Nephron progenitor cell (in vitro differentiated cells): Measurements from ENCODE around the gene XPOT.
A peak's percentile ranks its signal among the peaks of the same experiment; 100 is the strongest.

ENCODE experiments used
- DNase-seq: peaks from one replicate; pipeline ENCODE4 v3.0.0; 2021
- H3K27ac Mint-ChIP-seq: 2 replicates; pipeline ENCODE4 v1.8.0; 2021; ENCODE audit warnings: mild to moderate bottlenecking, moderate library complexity, mixed read lengths
- H3K27me3 Mint-ChIP-seq: 2 replicates; pipeline ENCODE4 v1.8.0; 2021; ENCODE audit warnings: mild to moderate bottlenecking, low read depth, mixed read lengths; ENCODE audit not compliant: poor library complexity
- H3K36me3 Mint-ChIP-seq: 2 replicates; pipeline ENCODE4 v1.8.0; 2021; ENCODE audit warnings: low read depth, mixed read lengths
- H3K4me1 Mint-ChIP-seq: 2 replicates; pipeline ENCODE4 v1.8.0; 2021; ENCODE audit warnings: mixed read lengths
- H3K4me3 Mint-ChIP-seq: 2 replicates; pipeline ENCODE4 v1.8.0; 2021; ENCODE audit warnings: mild to moderate bottlenecking, moderate library complexity, mixed read lengths
- H3K9me3 Mint-ChIP-seq: 2 replicates; pipeline ENCODE4 v1.8.0; 2021; ENCODE audit warnings: mild to moderate bottlenecking, moderate library complexity, mixed read lengths
- CTCF ChIP-seq: fragments of 200-600 bp; sonication (generic); IDR thresholded peaks from 2 replicates; pipeline ENCODE4 v1.5.0; 2021; ENCODE audit warnings: antibody characterized with exemption

Gene XPOT

GRCh38 chr12:64461634-64462414 lies 57.6 kb downstream of the XPOT start:
- no peaks in the 10 kb centered on the region for H3K27me3 Mint-ChIP-seq
- H3K4me1 Mint-ChIP-seq = peaks cover 43% of the 10 kb centered on the region
- peaks cover 83% of the 10 kb centered on the region for H3K36me3 Mint-ChIP-seq
- no peak for TF ChIP-seq CTCF
- H3K27ac Mint-ChIP-seq = peak overlapping the region; percentile 98
- DNase-seq = peak; percentile 36
- H3K4me3 Mint-ChIP-seq = no peak overlapping the region
- H3K9me3 Mint-ChIP-seq = no peaks in the 10 kb centered on the region

- Mint-ChIP-seq H3K4me3 (no peak overlapping the region), H3K27ac (no peak overlapping the region), H3K27me3 (no peaks in the 10 kb centered on the region), H3K4me1 (peaks cover 32% of the 10 kb centered on the region), H3K36me3 (peaks cover 78% of the 10 kb centered on the region), H3K9me3 (no peaks in the 10 kb centered on the region)
- TF ChIP-seq CTCF = no peak
- no peak for DNase-seq
Observed at GRCh38 chr12:64466178-64466577, 62.0 kb downstream of the XPOT start.

GRCh38 chr12:64468966-64469365 lies 64.8 kb downstream of the XPOT start:
- Mint-ChIP-seq H3K4me1 (peaks cover 17% of the 10 kb centered on the region), H3K27ac (peak overlapping the region; percentile 60), H3K4me3 (no peak overlapping the region), H3K36me3 (peaks cover 76% of the 10 kb centered on the region), H3K27me3 (no peaks in the 10 kb centered on the region), H3K9me3 (peaks cover 3% of the 10 kb centered on the region)
- no peak for TF ChIP-seq CTCF
- no peak for DNase-seq

GRCh38 chr12:64469455-64470142 lies 65.4 kb downstream of the XPOT start:
- Mint-ChIP-seq H3K4me1 (peaks cover 17% of the 10 kb centered on the region), H3K27ac (peak overlapping the region; percentile 60), H3K36me3 (peaks cover 76% of the 10 kb centered on the region), H3K9me3 (peaks cover 6% of the 10 kb centered on the region), H3K27me3 (no peaks in the 10 kb centered on the region), H3K4me3 (no peak overlapping the region)
- no peak for TF ChIP-seq CTCF
- no peak for DNase-seq

GRCh38 chr12:64470495-64470894 lies 66.3 kb downstream of the XPOT start:
- peaks cover 3% of the 10 kb centered on the region for H3K27me3 Mint-ChIP-seq
- peaks cover 15% of the 10 kb centered on the region for H3K9me3 Mint-ChIP-seq
- H3K36me3 Mint-ChIP-seq = peaks cover 78% of the 10 kb centered on the region
- no peak for DNase-seq
- TF ChIP-seq CTCF = no peak
- H3K4me3 Mint-ChIP-seq = no peak overlapping the region
- peaks cover 17% of the 10 kb centered on the region for H3K4me1 Mint-ChIP-seq
- H3K27ac Mint-ChIP-seq = no peak overlapping the region
